ENCODE measurements around the gene CIDEB.
A peak's percentile ranks its signal among the peaks of the same experiment; 100 is the strongest.

CIDEB gene

DNA sequence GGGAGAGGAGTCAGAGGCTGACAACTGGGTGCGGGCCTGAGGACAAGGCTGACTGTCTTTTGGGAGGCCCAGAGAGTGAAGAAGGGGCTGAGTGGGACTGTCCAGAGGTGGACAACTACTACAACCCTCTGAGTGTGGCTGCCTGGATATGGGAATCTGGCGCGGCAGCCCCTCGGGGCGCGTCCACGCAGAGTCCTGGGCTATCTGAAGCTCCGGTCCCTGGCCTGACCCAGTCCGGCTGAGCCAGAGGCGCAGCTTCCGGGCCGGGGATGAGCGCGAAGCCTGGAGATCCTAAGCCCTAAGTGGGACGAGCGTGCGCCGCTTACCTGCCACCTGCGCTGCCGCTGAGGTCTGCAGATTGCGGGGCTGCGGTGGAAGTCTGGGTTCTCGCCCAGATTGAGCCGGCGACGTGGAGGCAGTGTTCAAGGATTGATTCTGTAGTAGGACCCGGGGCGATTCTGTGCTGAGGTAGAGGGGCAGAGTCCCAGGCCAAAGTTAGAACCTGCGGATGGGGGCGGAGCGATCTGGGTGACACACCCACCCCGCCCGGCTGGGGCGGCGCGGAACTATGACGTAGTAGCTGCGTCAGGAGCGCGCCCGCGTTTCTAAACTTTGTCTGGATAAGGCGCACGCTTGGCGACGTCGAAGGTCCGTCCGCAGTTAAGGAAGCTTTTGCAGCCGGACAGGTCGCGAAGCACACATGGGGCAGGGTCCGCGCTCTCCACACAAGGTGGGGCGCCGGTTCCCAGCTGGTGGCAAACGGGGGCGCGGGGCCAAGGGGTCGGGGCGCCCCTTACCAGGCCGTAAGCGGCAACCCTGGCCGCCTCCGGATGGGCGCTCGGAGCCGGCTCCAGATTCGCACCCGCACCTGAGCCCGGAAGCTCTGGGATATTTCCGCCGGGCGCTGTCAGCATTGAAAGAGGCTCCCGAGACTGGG is 8.3 kb downstream of the CIDEB start, which contains the start of the genes DHRS1 and NOP9:
DHRS1 (minus strand) TSS at position 526 of the 937 bp plus-strand sequence. CDS start 674 bp downstream, outside the sequence.
NOP9 (plus strand) TSS at position 596 of the 937 bp plus-strand sequence; CDS start at position 701, 105 bp downstream.
- TF ChIP-seq, protein P1, sequence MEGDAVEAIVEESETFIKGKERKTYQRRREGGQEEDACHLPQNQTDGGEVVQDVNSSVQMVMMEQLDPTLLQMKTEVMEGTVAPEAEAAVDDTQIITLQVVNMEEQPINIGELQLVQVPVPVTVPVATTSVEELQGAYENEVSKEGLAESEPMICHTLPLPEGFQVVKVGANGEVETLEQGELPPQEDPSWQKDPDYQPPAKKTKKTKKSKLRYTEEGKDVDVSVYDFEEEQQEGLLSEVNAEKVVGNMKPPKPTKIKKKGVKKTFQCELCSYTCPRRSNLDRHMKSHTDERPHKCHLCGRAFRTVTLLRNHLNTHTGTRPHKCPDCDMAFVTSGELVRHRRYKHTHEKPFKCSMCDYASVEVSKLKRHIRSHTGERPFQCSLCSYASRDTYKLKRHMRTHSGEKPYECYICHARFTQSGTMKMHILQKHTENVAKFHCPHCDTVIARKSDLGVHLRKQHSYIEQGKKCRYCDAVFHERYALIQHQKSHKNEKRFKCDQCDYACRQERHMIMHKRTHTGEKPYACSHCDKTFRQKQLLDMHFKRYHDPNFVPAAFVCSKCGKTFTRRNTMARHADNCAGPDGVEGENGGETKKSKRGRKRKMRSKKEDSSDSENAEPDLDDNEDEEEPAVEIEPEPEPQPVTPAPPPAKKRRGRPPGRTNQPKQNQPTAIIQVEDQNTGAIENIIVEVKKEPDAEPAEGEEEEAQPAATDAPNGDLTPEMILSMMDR (IDR thresholded peaks at IDR 0.05; ENCODE audit: low read length): no peak
- TF ChIP-seq EZH2 (optimal IDR thresholded peaks at IDR 0.05; ENCODE audit: low read depth, low read length) (no peak), EZH2phosphoT487 (IDR thresholded peaks at IDR 0.05; ENCODE audit: low read length) (no peak)
- Histone ChIP-seq H3K4me2 (ENCODE audit: low read depth, low read length) (peak within 1 kb of the TSS; percentile 74), H3F3A (ENCODE audit: insufficient read depth, low read length) (no peaks in the 10 kb centered on the region), H3K79me2 (ENCODE audit: low read length) (peaks cover 22% of the 10 kb centered on the region), H3K9ac (ENCODE audit: low read length) (peak within 1 kb of the TSS; percentile 75), H3K4me3 (ENCODE audit: low read length) (peak within 1 kb of the TSS; percentile 82), H3K36me3 (replicated peaks; ENCODE audit: insufficient read depth, low read length) (no peaks in the 10 kb centered on the region), H2AFZ (ENCODE audit: low read length) (peak within 1 kb of the TSS; percentile 82), H3K9me3 (replicated peaks; ENCODE audit: insufficient read depth, low read length) (no peaks in the 10 kb centered on the region), H4K20me1 (ENCODE audit: insufficient read depth, low read length) (no peaks in the 10 kb centered on the region), H3K27ac (ENCODE audit: low read length) (peak within 1 kb of the TSS; percentile 60; the same call in 1 of the 2 replicates), H3K4me1 (ENCODE audit: low read length) (0 out of 2 replicates have a peak, but pooled peaks cover 5% of the 10 kb centered on the region), H3K9me2 (replicated peaks; ENCODE audit: insufficient read depth, low read length) (no peaks in the 10 kb centered on the region), H3K27me3 (replicated peaks; ENCODE audit: insufficient read depth, low read length) (no peaks in the 10 kb centered on the region)
- peak; percentile 73 for DNase-seq

DNA sequence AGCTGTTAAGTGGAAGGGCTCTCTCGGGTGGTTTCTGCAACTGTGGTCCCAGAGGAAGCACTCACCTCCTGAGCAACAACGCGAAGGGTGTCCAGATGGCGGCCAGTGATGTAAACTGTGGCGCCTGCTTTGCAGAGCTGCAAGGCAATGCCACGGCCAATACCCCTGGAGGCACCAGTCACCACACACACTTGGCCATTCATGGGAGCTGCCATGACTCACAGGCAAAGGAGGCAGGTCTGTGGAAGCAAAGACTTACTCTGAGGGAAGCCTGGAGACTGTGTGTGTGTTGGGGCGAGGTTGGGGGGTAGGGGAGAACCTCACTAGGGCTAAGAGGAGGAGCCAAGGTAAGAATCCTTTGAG is 8.9 kb downstream of the CIDEB start:
- Histone ChIP-seq H4K20me1 (ENCODE audit: insufficient read depth, low read length) (no peaks in the 10 kb centered on the region), H3K4me3 (ENCODE audit: low read length) (peak overlapping the region; percentile 82), H3F3A (ENCODE audit: insufficient read depth, low read length) (no peaks in the 10 kb centered on the region), H3K9ac (ENCODE audit: low read length) (peak overlapping the region; percentile 75), H3K36me3 (replicated peaks; ENCODE audit: insufficient read depth, low read length) (no peaks in the 10 kb centered on the region), H3K79me2 (ENCODE audit: low read length) (peaks cover 22% of the 10 kb centered on the region), H3K4me1 (ENCODE audit: low read length) (0 out of 2 replicates have a peak, but pooled peaks cover 5% of the 10 kb centered on the region), H3K9me3 (replicated peaks; ENCODE audit: insufficient read depth, low read length) (no peaks in the 10 kb centered on the region), H3K4me2 (ENCODE audit: low read depth, low read length) (peak overlapping the region; percentile 70), H3K9me2 (replicated peaks; ENCODE audit: insufficient read depth, low read length) (no peaks in the 10 kb centered on the region), H3K27me3 (replicated peaks; ENCODE audit: insufficient read depth, low read length) (no peaks in the 10 kb centered on the region), H3K27ac (ENCODE audit: low read length) (peak overlapping the region; percentile 60; the same call in 1 of the 2 replicates), H2AFZ (ENCODE audit: low read length) (0 out of 2 replicates have a peak overlapping the region, but pooled peaks have one; percentile 82)
- DNase-seq: no peak
- TF ChIP-seq, protein P1 (IDR thresholded peaks at IDR 0.05; ENCODE audit: low read length): no peak
- no peak for TF ChIP-seq EZH2 (optimal IDR thresholded peaks at IDR 0.05; ENCODE audit: low read depth, low read length)
- TF ChIP-seq EZH2phosphoT487 (IDR thresholded peaks at IDR 0.05; ENCODE audit: low read length): no peak

DNA sequence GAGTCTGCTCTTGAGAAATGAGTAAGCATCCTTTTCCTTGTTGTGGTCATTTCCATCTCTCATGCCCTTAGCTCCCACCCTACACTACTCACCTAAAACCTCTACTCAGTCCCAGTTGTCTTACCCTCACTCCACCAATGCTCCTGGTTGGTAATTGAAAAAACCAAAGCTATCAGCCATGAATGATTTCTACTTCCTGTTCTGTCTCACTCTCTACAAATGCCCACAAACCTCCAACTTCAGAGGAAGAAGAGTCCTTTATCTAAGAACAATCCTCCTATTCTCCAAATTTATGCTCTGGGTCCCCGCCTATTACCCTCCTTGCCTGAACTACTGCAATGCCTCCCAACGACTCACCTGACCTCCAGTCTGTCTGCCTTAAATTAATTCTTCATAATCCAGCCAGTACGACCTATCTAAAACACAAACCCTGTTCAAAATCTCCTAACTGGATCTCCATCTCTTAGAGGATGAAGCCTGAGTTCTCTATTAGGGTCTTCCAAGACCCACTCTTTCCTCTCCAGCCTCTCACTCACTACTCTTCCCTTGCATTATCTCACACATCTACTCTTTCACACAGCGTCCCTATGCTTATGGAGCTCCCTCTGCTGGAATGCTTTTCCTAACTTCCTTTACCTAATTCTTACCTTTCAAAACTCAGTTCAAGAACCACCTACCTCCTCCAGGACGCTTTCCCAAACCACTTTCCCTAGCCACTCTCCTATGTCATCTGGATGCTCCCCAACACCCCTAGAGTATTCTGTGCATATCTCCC is 10.4 kb downstream of the CIDEB start:
- Histone ChIP-seq H3K27ac (ENCODE audit: low read length) (no peak overlapping the region), H3K79me2 (ENCODE audit: low read length) (peaks cover 22% of the 10 kb centered on the region), H3K27me3 (replicated peaks; ENCODE audit: insufficient read depth, low read length) (no peaks in the 10 kb centered on the region), H3K4me1 (ENCODE audit: low read length) (0 out of 2 replicates have a peak, but pooled peaks cover 5% of the 10 kb centered on the region), H3K9me2 (replicated peaks; ENCODE audit: insufficient read depth, low read length) (no peaks in the 10 kb centered on the region), H3K9ac (ENCODE audit: low read length) (no peak overlapping the region), H3K9me3 (replicated peaks; ENCODE audit: insufficient read depth, low read length) (no peaks in the 10 kb centered on the region), H3F3A (ENCODE audit: insufficient read depth, low read length) (no peaks in the 10 kb centered on the region), H3K4me2 (ENCODE audit: low read depth, low read length) (no peak overlapping the region), H3K36me3 (replicated peaks; ENCODE audit: insufficient read depth, low read length) (no peaks in the 10 kb centered on the region), H3K4me3 (ENCODE audit: low read length) (no peak overlapping the region), H4K20me1 (ENCODE audit: insufficient read depth, low read length) (no peaks in the 10 kb centered on the region), H2AFZ (ENCODE audit: low read length) (no peak overlapping the region)
- no peak for DNase-seq
- TF ChIP-seq EZH2 (optimal IDR thresholded peaks at IDR 0.05; ENCODE audit: low read depth, low read length) (no peak), EZH2phosphoT487 (IDR thresholded peaks at IDR 0.05; ENCODE audit: low read length) (no peak)
- TF ChIP-seq, protein P1 (IDR thresholded peaks at IDR 0.05; ENCODE audit: low read length): no peak

Measured in MM.1S (cell line).